HepG2 (cell line): ENCODE results near the gene PRICKLE2. TPM values are rescaled to one million over a fixed set of nuclear protein-coding genes. Genes with fewer than 3 reads are reported as not detected.

Source experiments
- ATAC-seq: fragments of 200-7000 bp; cut with Tn5 transposase; 3 replicates; pipeline ENCODE4 v1.9.1; 2020; ENCODE audit warnings: mild to moderate bottlenecking, moderate library complexity
- BruUV-seq: library from RNA; stranded (reverse); fragments of 400-500 nt; replicated peaks from 2 replicates; lab custom pipeline; 2021; lab: Mats Ljungman, UMichigan
- CTCF ChIA-PET: fragments of 300-600 bp; formaldehyde crosslinking; extraction: SDS; loops from one replicate; lab custom pipeline; 2021; ENCODE audit warnings: low total read pairs, inconsistent platforms, low intra/inter-chr PET ratio; lab: Yijun Ruan, JAX
- POLR2A ChIA-PET: fragments of 350-600 bp; sonication (Branson Sonifier 250); formaldehyde crosslinking; loops from one replicate; lab custom pipeline; 2020; ENCODE audit warnings: antibody characterized with exemption, inconsistent platforms; lab: Yijun Ruan, JAX
- DNase-seq: peaks from one replicate; pipeline ENCODE4 v3.0.0-alpha.2; 2015; ENCODE audit warnings: low spot score
- FAIRE-seq: peaks from 3 replicates; lab custom pipeline; 2011; peaks lifted over from hg19 to GRCh38; lab: Jason Lieb, UNC
- H2AFZ ChIP-seq: one replicate; pipeline ENCODE4 v1.6.1; 2011; ENCODE audit warnings: low read length, inconsistent platforms
- H3K27ac ChIP-seq: fragments of 300-600 bp; 3 replicates; pipeline ENCODE4 v1.8.0; 2011; ENCODE audit warnings: mixed run types, mild to moderate bottlenecking, mixed read lengths, low read length, inconsistent platforms; ENCODE audit not compliant: insufficient read depth; ENCODE audit errors: extremely low read length
- H3K27me3 ChIP-seq, 2 experiments: fragments of 200-600 bp in 1 of 2; 2 replicates in 1 of 2; 3 replicates in 1 of 2; pipeline versions ENCODE4 v1.6.0 to v1.8.0; 2011; ENCODE audit warnings: low read length in 2 of 2, mild to moderate bottlenecking in 2 of 2, moderate library complexity in 2 of 2, inconsistent platforms in 1 of 2; ENCODE audit not compliant: insufficient read depth in 2 of 2, control insufficient read depth in 1 of 2
- H3K36me3 ChIP-seq, 2 experiments: fragments of 200-600 bp in 1 of 2; replicated peaks in 1 of 2; 2 replicates in 1 of 2; 3 replicates in 1 of 2; pipeline versions ENCODE4 v1.5.1 to v1.8.0; 2011; ENCODE audit warnings: low read length in 2 of 2, inconsistent platforms in 1 of 2; ENCODE audit not compliant: insufficient read depth in 2 of 2, control insufficient read depth in 1 of 2
- H3K4me1 ChIP-seq: 2 replicates; pipeline ENCODE4 v1.5.1; 2012; ENCODE audit warnings: low read length, inconsistent platforms; ENCODE audit not compliant: insufficient read depth
- H3K4me2 ChIP-seq: 2 replicates; pipeline ENCODE4 v1.6.0; 2011; ENCODE audit warnings: low read depth, low read length, inconsistent platforms
- H3K4me3 ChIP-seq, 3 experiments: fragments of 200-600 bp in 1 of 3; sonication (generic), shearing (Covaris generic) in 1 of 3; replicated peaks in 1 of 3; 2 replicates each; pipeline ENCODE4 v1.5.1; 2011 to 2016; ENCODE audit warnings: low read length in 3 of 3, inconsistent platforms in 2 of 3, low read depth in 2 of 3, mild to moderate bottlenecking in 2 of 3, control low read depth in 1 of 3, mixed read lengths in 1 of 3; ENCODE audit not compliant: insufficient read depth in 1 of 3
- H3K79me2 ChIP-seq: one replicate; pipeline ENCODE4 v1.6.1; 2011; ENCODE audit warnings: low read length, inconsistent platforms; ENCODE audit not compliant: insufficient read depth
- H3K9ac ChIP-seq: 2 replicates; pipeline ENCODE4 v1.6.0; 2011; ENCODE audit warnings: mild to moderate bottlenecking, low read depth, low read length, inconsistent platforms; ENCODE audit not compliant: insufficient read depth
- H3K9me3 ChIP-seq: 2 replicates; pipeline ENCODE4 v1.5.1; 2012; ENCODE audit warnings: mild to moderate bottlenecking, low read length
- H4K20me1 ChIP-seq: 2 replicates; pipeline ENCODE4 v1.6.0; 2011; ENCODE audit warnings: inconsistent platforms, mild to moderate bottlenecking, low read length, moderate library complexity; ENCODE audit not compliant: insufficient read depth
- CEBPB ChIP-seq: IDR thresholded peaks from 2 replicates; pipeline ENCODE4 v1.6.1; 2011; ENCODE audit warnings: low read depth, low read length, improper control_type of control experiment, borderline replicate concordance
- CEBPG ChIP-seq: IDR thresholded peaks from 2 replicates; pipeline ENCODE4 v1.6.1; 2016
- FOSL2 ChIP-seq: sonication (generic); formaldehyde crosslinking; IDR thresholded peaks from 2 replicates; pipeline ENCODE4 v1.4.0; 2020; ENCODE audit warnings: missing genetic modification reagents
- MAX ChIP-seq: IDR thresholded peaks from 2 replicates; pipeline ENCODE4 v1.6.1; 2012; ENCODE audit warnings: inconsistent platforms
- MED8 ChIP-seq: sonication (generic); formaldehyde crosslinking; IDR thresholded peaks from 2 replicates; pipeline ENCODE4 v1.8.1; 2023; ENCODE audit warnings: mild to moderate bottlenecking, missing genetic modification reagents; ENCODE audit not compliant: insufficient replicate concordance
- RBM22 ChIP-seq: fragments of 200-400 bp; formaldehyde crosslinking; optimal IDR thresholded peaks from 2 replicates; pipeline ENCODE3; 2017; ENCODE audit warnings: mild to moderate bottlenecking, low read length, moderate library complexity
- SNAI1 ChIP-seq: sonication (generic); formaldehyde crosslinking; IDR thresholded peaks from 2 replicates; pipeline ENCODE4 v1.5.0; 2020; ENCODE audit warnings: mild to moderate bottlenecking, missing genetic modification reagents, borderline replicate concordance
- ZNF652 ChIP-seq: IDR thresholded peaks from 2 replicates; pipeline ENCODE4 v1.6.1; 2016; ENCODE audit warnings: low read depth, borderline replicate concordance
- ZNF768 ChIP-seq: sonication (generic); formaldehyde crosslinking; IDR thresholded peaks from 2 replicates; pipeline ENCODE4 v1.4.0; 2020; ENCODE audit warnings: missing genetic modification reagents
- WGBS: methylation state at CpG from one replicate; pipeline ENCODE4 v1.1.6; 2017; ENCODE audit warnings: low lambda C conversion rate; 5-methylcytosine and 5-hydroxymethylcytosine counted together
- in situ Hi-C: cut with HindIII; loops from 2 replicates; pipeline ENCODE4 v1.10.0; 2017; ENCODE audit warnings: low pct_unique_long_range_greater_than_20kb; ENCODE audit not compliant: extremely low pct_ligation_motif_present
- intact Hi-C: fragments of 100-400 bp; cut with micrococcal nuclease; formaldehyde crosslinking; loops from one replicate; pipeline ENCODE4 v1.10.0; 2022; ENCODE audit not compliant: unreplicated experiment
- polyA plus RNA-seq, 8 experiments: library from polyadenylated mRNA; depleted of rRNA in 3 of 8; stranded (reverse) in 7 of 8; unstranded in 1 of 8; fragments of >200 nt; fragmentation: Illumina TruSeq in 4 of 8; extraction: Trizol in 4 of 8; gene quantifications; 2 replicates each; pipeline versions ENCODE4 v1.2.1 to v1.2.3, GENCODE V29; 2011 to 2016; ENCODE audit warnings: low read depth in 4 of 8, missing spikeins in 1 of 8, mixed read lengths in 1 of 8; ENCODE audit not compliant: insufficient read depth in 1 of 8
- total RNA-seq, 5 experiments: library from RNA; depleted of rRNA; stranded (reverse); fragments of >200 nt; fragmentation: Illumina TruSeq; extraction: Trizol; gene quantifications; 2 replicates each; pipeline ENCODE4 v1.2.3, GENCODE V29; 2016; ENCODE audit warnings: low read depth in 1 of 5

Gene PRICKLE2
- total and polyA plus RNA-seq, 2 of the 13 experiments (the other 11 are each of a cell fraction or from before 2014, with no cell fraction given), result 0.01 to 0.07 TPM

- TF ChIP-seq MED8 (CRISPR knock-in tag) (no peak), RBM22 (no peak), ZNF652 (CRISPR knock-in tag) (peak; percentile 26; the same call in 1 of the 2 replicates)
- no peak overlapping the region for H3K9ac ChIP-seq
- FAIRE-seq (no peak), ATAC-seq (no peak), DNase-seq (no peak)
- POLR2A ChIA-PET, result no interaction called here
- in situ Hi-C loops (no loop called here), intact Hi-C loops (no loop called here)
- 0 out of 6 replicates have a peak overlapping the region, but pooled peaks of 1 of the 3 experiments have one; percentile 49 for H3K4me3 ChIP-seq
- peaks cover 0 to 23% of the 10 kb centered on the region in 2 experiments; a peak in 2 of 5 replicates for H3K27me3 ChIP-seq
- peaks cover 27% of the 10 kb centered on the region for H3K4me1 ChIP-seq
- CTCF ChIA-PET, result no interaction called here
- peaks cover 9% of the 10 kb centered on the region for H3K9me3 ChIP-seq
- no TSS peak for BruUV-seq
- no peak overlapping the region; the same call in 1 of the 2 replicates for H3K4me2 ChIP-seq
- H3K79me2 ChIP-seq, result no peaks in the 10 kb centered on the region
- H3K27ac ChIP-seq, result no peak overlapping the region
- 4% methylated on average over 2 of the region's 2 CpGs for WGBS
- no peak overlapping the region for H2AFZ ChIP-seq
- H4K20me1 ChIP-seq, result no peaks in the 10 kb centered on the region
- H3K36me3 ChIP-seq, result no peaks in the 10 kb centered on the region
Measured at GRCh38 chr3:64266983-64267382, 41.7 kb upstream of the PRICKLE2 start.

GRCh38 chr3:64266065-64266931, 41.0 kb upstream of the PRICKLE2 start:
- no peak for FAIRE-seq
- in situ Hi-C loops, result no loop called here
- TF ChIP-seq MAX (no peak), FOSL2 (CRISPR knock-in tag) (no peak), CEBPB (peak; percentile 77), SNAI1 (CRISPR knock-in tag) (no peak), ZNF768 (no peak), CEBPG (peak; percentile 44; the same call in 1 of the 2 replicates)
- TF ChIP-seq, all 625 proteins: peak for 2
- no peak overlapping the region for H3K4me3 ChIP-seq
- WGBS, result 17% methylated on average over 7 of the region's 7 CpGs
- no TSS peak for BruUV-seq
- H3K27me3 ChIP-seq, result peaks cover 0 to 23% of the 10 kb centered on the region in 2 experiments; a peak in 2 of 5 replicates
- peak; percentile 3 for DNase-seq
- CTCF ChIA-PET, result no interaction called here
- H3K4me1 ChIP-seq, result peaks cover 27% of the 10 kb centered on the region
- no peak overlapping the region for H2AFZ ChIP-seq
- no peak overlapping the region for H3K27ac ChIP-seq
- H3K4me2 ChIP-seq, result no peak overlapping the region
- no peak overlapping the region for H3K9ac ChIP-seq
- H3K36me3 ChIP-seq, result no peaks in the 10 kb centered on the region
- H3K79me2 ChIP-seq, result no peaks in the 10 kb centered on the region
- ATAC-seq, result peak; percentile 31; the same call in 2 of the 3 replicates
- POLR2A ChIA-PET, result no interaction called here
- peaks cover 9% of the 10 kb centered on the region for H3K9me3 ChIP-seq
- intact Hi-C loops, result no loop called here
- no peaks in the 10 kb centered on the region for H4K20me1 ChIP-seq
